Naive thymus-derived CD8-positive, alpha-beta T cell (primary cell): ENCODE results near the gene ACOT13. TPM values are rescaled to one million over a fixed set of nuclear protein-coding genes. Genes with fewer than 3 reads are reported as not detected.
"Not testable (repeated sequence)": the region's sequence is repeated elsewhere in the genome, so short reads cannot be mapped to it uniquely, and the experiment has no call there.

Experiments
- ATAC-seq, 2 donors: fragments of 150-1000 bp; cut with Tn5 transposase in 1 of 2; sonication (Bioruptor Pico), chemical (Tn5 transposase) in 1 of 2; 1 replicate in 1 of 2; 2 replicates in 1 of 2; pipeline ENCODE4 v1.10.0; 2021; ENCODE audit warnings: mild to moderate bottlenecking in 2 of 2, moderate library complexity in 2 of 2
- POLR2A ChIA-PET: fragments of 350-600 bp; sonication (Branson Sonifier 250); formaldehyde crosslinking; loops from one replicate; lab custom pipeline; 2021; ENCODE audit warnings: antibody characterized with exemption; lab: Charles Lee
- DNase-seq, 10 donors: peaks; one replicate each; pipeline versions ENCODE4 v3.0.0 to v3.0.0-alpha.2; 2020 to 2022
- H3K27ac Mint-ChIP-seq, 10 donors: one replicate each; pipeline ENCODE4 v1.8.0; 2020 to 2022; ENCODE audit warnings: mild to moderate bottlenecking in 10 of 10, mixed read lengths in 10 of 10, moderate library complexity in 4 of 10, inconsistent platforms in 1 of 10
- H3K27me3 Mint-ChIP-seq, 5 donors: one replicate each; pipeline ENCODE4 v1.8.0; 2021 to 2022; ENCODE audit warnings: mixed read lengths in 5 of 5
- H3K36me3 Mint-ChIP-seq, 3 donors: one replicate each; pipeline ENCODE4 v1.8.0; 2020 to 2022; ENCODE audit warnings: mixed read lengths in 3 of 3, mild to moderate bottlenecking in 2 of 3, inconsistent platforms in 1 of 3
- H3K4me1 Mint-ChIP-seq, 4 donors: one replicate each; pipeline ENCODE4 v1.8.0; 2021 to 2022; ENCODE audit warnings: mixed read lengths in 4 of 4
- H3K4me3 Mint-ChIP-seq, 10 donors: one replicate each; pipeline ENCODE4 v1.8.0; 2020 to 2022; ENCODE audit warnings: mild to moderate bottlenecking in 10 of 10, mixed read lengths in 10 of 10, moderate library complexity in 6 of 10, inconsistent platforms in 1 of 10
- H3K9me3 Mint-ChIP-seq, 9 donors: one replicate each; pipeline ENCODE4 v1.8.0; 2020 to 2022; ENCODE audit warnings: mixed read lengths in 9 of 9, mild to moderate bottlenecking in 3 of 9, inconsistent platforms in 1 of 9, moderate library complexity in 1 of 9
- polyA plus RNA-seq, 3 donors: library from polyadenylated mRNA; unstranded; fragments of 300-500 nt; fragmentation: Illumina TruSeq; gene quantifications; one replicate each; pipeline ENCODE4 v1.2.3, GENCODE V29; 2021
- total RNA-seq, 8 experiments: library from RNA in 2 of 8; stranded (reverse) in 2 of 8; gene quantifications; one replicate each; pipeline ENCODE4 v1.2.3 and lab custom pipeline; 2021 to 2026

ACOT13 gene
- total and polyA plus RNA-seq, 5 experiments from 2014 or later: 10.8 to 19.0 (median 16.5) TPM

GRCh38 chr6:24743265-24743943, 76.5 kb downstream of the ACOT13 start:
- no peaks in the 10 kb centered on the region for H3K27me3 Mint-ChIP-seq
- no peak overlapping the region for H3K4me3 Mint-ChIP-seq
- peak overlapping the region in 1 of 10 donors; percentile 37 for H3K27ac Mint-ChIP-seq
- no peaks in the 10 kb centered on the region for H3K9me3 Mint-ChIP-seq
- DNase-seq (no peak), ATAC-seq (no peak)
- POLR2A ChIA-PET: no interaction called here
- H3K4me1 Mint-ChIP-seq: peaks cover 0 to 27% (median 0%) of the 10 kb centered on the region in 4 donors
- H3K36me3 Mint-ChIP-seq: no peaks in the 10 kb centered on the region

DNA sequence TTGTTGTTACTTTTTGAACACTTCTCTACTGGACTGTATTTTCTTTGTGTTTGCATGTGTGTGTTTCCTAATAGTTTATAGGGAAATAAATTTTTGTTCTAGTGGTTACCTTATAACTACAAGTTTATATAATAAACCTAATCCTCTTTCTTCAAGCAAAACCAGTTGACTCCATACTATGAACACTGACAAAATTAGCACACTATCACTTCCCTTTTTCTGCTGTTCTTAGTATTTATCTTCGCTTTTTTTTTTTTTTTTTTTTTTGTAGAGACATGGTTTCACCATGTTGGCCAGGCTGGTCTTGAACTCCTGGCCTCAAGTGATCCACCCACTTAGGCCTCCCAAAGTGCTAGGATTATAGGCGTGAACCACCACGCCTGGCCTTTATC, 77.1 kb downstream of the ACOT13 start:
- ATAC-seq (no peak), DNase-seq (no peak)
- peaks cover 0 to 1% (median 0%) of the 10 kb centered on the region in 5 donors for H3K27me3 Mint-ChIP-seq
- POLR2A ChIA-PET: no interaction called here
- no peaks in the 10 kb centered on the region for H3K36me3 Mint-ChIP-seq
- H3K4me3 Mint-ChIP-seq: no peak overlapping the region
- peak overlapping the region in 1 of 10 donors; percentile 37 for H3K27ac Mint-ChIP-seq
- peaks cover 0 to 27% (median under 1%) of the 10 kb centered on the region in 4 donors for H3K4me1 Mint-ChIP-seq
- no peaks in the 10 kb centered on the region for H3K9me3 Mint-ChIP-seq

DNA sequence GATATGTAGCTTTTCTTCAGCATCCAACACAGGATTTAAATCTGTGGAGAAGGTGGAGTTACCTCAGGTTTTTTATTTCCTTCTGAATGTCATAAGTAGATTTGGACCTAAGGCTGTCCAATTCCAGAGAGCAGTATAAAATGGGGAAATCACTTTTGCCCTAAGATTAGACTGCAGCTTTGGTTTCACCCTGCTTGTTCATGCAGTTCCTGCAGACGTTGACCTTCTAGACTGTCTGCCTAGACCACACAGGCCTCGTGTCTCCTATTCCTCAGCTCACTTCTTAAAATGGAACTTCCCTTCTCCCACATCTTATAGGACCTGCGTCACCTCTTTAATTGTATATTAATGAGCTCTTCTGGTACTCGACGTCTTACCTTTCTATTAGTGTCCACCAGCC, 78.0 kb downstream of the ACOT13 start:
- POLR2A ChIA-PET: no interaction called here
- Mint-ChIP-seq H3K9me3 (no peaks in the 10 kb centered on the region), H3K36me3 (no peaks in the 10 kb centered on the region), H3K4me3 (no peak overlapping the region), H3K27ac (peak overlapping the region in 1 of 10 donors; percentile 3), H3K27me3 (peaks cover 0 to 2% (median 0%) of the 10 kb centered on the region in 5 donors), H3K4me1 (peaks cover 0 to 33% (median under 1%) of the 10 kb centered on the region in 4 donors)
- ATAC-seq: no peak
- no peak for DNase-seq

DNA sequence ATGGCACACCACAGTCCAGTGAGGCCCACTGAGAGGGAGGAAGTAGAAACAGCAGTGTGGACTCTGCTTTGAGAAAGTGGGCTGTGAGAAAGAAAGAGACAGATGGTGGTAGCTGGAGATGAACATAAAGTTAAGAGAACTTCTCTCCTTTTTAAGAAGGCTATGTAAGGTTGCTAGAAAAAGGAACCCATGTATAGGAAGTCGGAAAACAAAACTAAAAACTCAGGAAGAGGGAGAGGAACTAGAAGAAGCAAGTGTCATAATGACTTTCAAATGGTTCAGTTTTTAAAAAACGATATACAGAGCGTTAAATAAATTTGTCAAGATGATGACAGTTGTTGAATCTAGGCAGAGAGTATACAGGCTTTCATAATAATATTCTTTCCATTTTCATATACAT, 82.4 kb downstream of the ACOT13 start:
- H3K4me3 Mint-ChIP-seq: peak overlapping the region in 1 of 10 donors; percentile 4
- peak overlapping the region in 1 of 10 donors; percentile 6 for H3K27ac Mint-ChIP-seq
- H3K27me3 Mint-ChIP-seq: peaks cover 0 to 9% (median 2%) of the 10 kb centered on the region in 5 donors
- POLR2A ChIA-PET: interaction anchor here (0.6 kb wide), 1 partner anchor 35 kb away, joined by 3 read pairs; no protein-coding TSS in a partner anchor
- DNase-seq (no peak), ATAC-seq (no peak)
- peaks cover 0 to 8% (median 3%) of the 10 kb centered on the region in 9 donors for H3K9me3 Mint-ChIP-seq
- H3K36me3 Mint-ChIP-seq: peaks cover 0 to 5% (median 1%) of the 10 kb centered on the region in 3 donors
- H3K4me1 Mint-ChIP-seq: peaks cover 0 to 13% (median under 1%) of the 10 kb centered on the region in 4 donors

- ATAC-seq, H3K4me1 Mint-ChIP-seq, H3K4me3 Mint-ChIP-seq, DNase-seq, H3K9me3 Mint-ChIP-seq, H3K27me3 Mint-ChIP-seq, POLR2A ChIA-PET, H3K36me3 Mint-ChIP-seq: not testable (repeated sequence)
- H3K27ac Mint-ChIP-seq: peak overlapping the region in 1 of 10 donors; percentile 33
Measured at GRCh38 chr6:24750878-24751277, 84.0 kb downstream of the ACOT13 start.

DNA sequence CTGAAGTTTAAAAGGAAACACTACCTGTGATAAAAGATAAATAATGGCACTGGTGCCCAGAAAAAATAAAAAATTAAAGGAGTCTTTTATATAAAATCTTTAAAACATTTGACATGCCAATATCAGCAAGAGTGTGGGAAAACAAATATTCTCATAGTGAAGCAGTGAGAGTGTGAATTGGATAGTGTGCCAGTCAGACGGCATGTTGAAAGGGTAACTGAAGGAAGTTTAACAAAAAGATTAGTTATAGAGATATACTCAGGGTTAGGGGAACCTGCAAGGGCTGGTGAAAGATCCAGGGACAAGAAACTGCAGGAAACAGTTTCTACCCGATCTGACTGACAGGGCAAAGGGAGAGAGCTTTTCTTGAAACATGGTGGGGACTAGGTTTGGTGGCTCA, 85.6 kb downstream of the ACOT13 start:
- no peak for DNase-seq
- POLR2A ChIA-PET: no interaction called here
- peaks cover 0 to 10% (median 3%) of the 10 kb centered on the region in 9 donors for H3K9me3 Mint-ChIP-seq
- peaks cover 0 to 9% (median 2%) of the 10 kb centered on the region in 5 donors for H3K27me3 Mint-ChIP-seq
- H3K4me3 Mint-ChIP-seq: no peak overlapping the region
- ATAC-seq: no peak
- H3K27ac Mint-ChIP-seq: no peak overlapping the region
- peaks cover 0 to 6% (median under 1%) of the 10 kb centered on the region in 4 donors for H3K4me1 Mint-ChIP-seq
- H3K36me3 Mint-ChIP-seq: peaks cover 0 to 5% (median 2%) of the 10 kb centered on the region in 3 donors

- POLR2A ChIA-PET: no interaction called here
- no peak overlapping the region for H3K4me3 Mint-ChIP-seq
- H3K36me3 Mint-ChIP-seq: peaks cover 0 to 5% (median 2%) of the 10 kb centered on the region in 3 donors
- peak overlapping the region in 1 of 10 donors; percentile 50 for H3K27ac Mint-ChIP-seq
- peaks cover 0 to 9% (median 2%) of the 10 kb centered on the region in 5 donors for H3K27me3 Mint-ChIP-seq
- DNase-seq (no peak), ATAC-seq (no peak)
- H3K9me3 Mint-ChIP-seq: peaks cover 0 to 10% (median 3%) of the 10 kb centered on the region in 9 donors
- H3K4me1 Mint-ChIP-seq: peaks cover 0 to 6% (median under 1%) of the 10 kb centered on the region in 4 donors
Measured at GRCh38 chr6:24752917-24753492, 86.1 kb downstream of the ACOT13 start.

- Mint-ChIP-seq H3K27me3 (peaks cover 0 to 9% (median 2%) of the 10 kb centered on the region in 5 donors), H3K4me1 (peaks cover 0 to 6% (median under 1%) of the 10 kb centered on the region in 4 donors), H3K36me3 (peaks cover 0 to 5% (median 2%) of the 10 kb centered on the region in 3 donors), H3K9me3 (peaks cover 0 to 10% (median 3%) of the 10 kb centered on the region in 9 donors), H3K27ac (no peak overlapping the region), H3K4me3 (no peak overlapping the region)
- POLR2A ChIA-PET: no interaction called here
- ATAC-seq (no peak), DNase-seq (no peak)
Measured at GRCh38 chr6:24753545-24753944, 86.7 kb downstream of the ACOT13 start.

DNA sequence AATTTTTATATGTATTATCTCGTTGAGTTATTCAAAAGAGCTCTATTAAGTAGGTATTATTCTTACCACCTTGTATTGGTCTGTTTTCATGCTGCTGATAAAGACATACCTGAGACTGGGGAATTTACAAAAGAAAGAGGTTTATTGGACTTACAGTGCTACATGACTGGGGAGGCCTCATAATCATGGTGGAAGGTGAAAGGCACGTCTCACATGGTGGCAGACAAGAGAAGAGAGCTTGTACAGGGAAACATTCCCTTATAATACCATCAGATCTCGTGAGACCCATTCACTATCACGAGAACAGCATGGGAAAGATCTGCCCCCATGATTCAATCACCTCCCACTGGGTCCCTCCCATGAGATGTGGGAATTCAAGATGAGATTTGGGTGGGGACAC, 87.5 kb downstream of the ACOT13 start:
- H3K4me3 Mint-ChIP-seq, DNase-seq, H3K27me3 Mint-ChIP-seq, H3K36me3 Mint-ChIP-seq, H3K9me3 Mint-ChIP-seq, H3K4me1 Mint-ChIP-seq, H3K27ac Mint-ChIP-seq, ATAC-seq, POLR2A ChIA-PET: not testable (repeated sequence)

Other genes with a start within 250 kb of the ACOT13 start
- 1 to 10 TPM; 1.6 to 1.8 TPM for gene GPLD1, start 177.5 kb upstream of the ACOT13 start, total RNA-seq
- 1 to 10 TPM in 1 of 3 donors, not detected in 2; 1.1 TPM for gene GPLD1, start 177.5 kb upstream of the ACOT13 start, polyA plus RNA-seq
- 10 to 100 TPM; 18.8 to 20.7 TPM for gene ALDH5A1, start 172.1 kb upstream of the ACOT13 start, total RNA-seq
- gene ALDH5A1, start 172.1 kb upstream of the ACOT13 start, polyA plus RNA-seq: 10 to 100 TPM; 14.0 to 24.8 (median 15.8) TPM
- not detected for gene KIAA0319, start 20.9 kb upstream of the ACOT13 start, total RNA-seq
- under 1 TPM in 2 of 3 donors, not detected in 1; 0.07 TPM for gene KIAA0319, start 20.9 kb upstream of the ACOT13 start, polyA plus RNA-seq
- gene TDP2, start 178 bp upstream of the ACOT13 start, total RNA-seq: 10 to 100 TPM; 74.7 to 76.6 TPM
- gene TDP2, start 178 bp upstream of the ACOT13 start, polyA plus RNA-seq: 10 to 100 TPM; 37.9 to 49.1 (median 44.5) TPM
- 100 to 1,000 TPM; 188 to 190 TPM for gene C6orf62, start 52.1 kb downstream of the ACOT13 start, total RNA-seq
- 100 to 1,000 TPM in 2 of 3 donors, 10 to 100 TPM in 1; 81.5 to 126 (median 101) TPM for gene C6orf62, start 52.1 kb downstream of the ACOT13 start, polyA plus RNA-seq
- gene GMNN, start 107.9 kb downstream of the ACOT13 start, total RNA-seq: 1 to 10 TPM; 3.4 to 3.6 TPM
- 1 to 10 TPM; 4.0 to 5.3 (median 4.3) TPM for gene GMNN, start 107.9 kb downstream of the ACOT13 start, polyA plus RNA-seq
- gene ARMH2, start 131.8 kb downstream of the ACOT13 start, total RNA-seq: 1 to 10 TPM; 4.5 to 7.1 TPM
- gene ARMH2, start 131.8 kb downstream of the ACOT13 start, polyA plus RNA-seq: under 1 TPM in 2 of 3 donors, not detected in 1; 0.26 to 0.27 TPM